CD4-positive, alpha-beta memory T cell (primary cell): ENCODE results near the gene ERAL1. TPM values are rescaled to one million over a fixed set of nuclear protein-coding genes. Genes with fewer than 3 reads are reported as not detected.

Experiments used
- CTCF ChIA-PET: fragments of 350-600 bp; sonication (Branson Sonifier 250); formaldehyde crosslinking; loops from one replicate; lab custom pipeline; 2021; ENCODE audit warnings: inconsistent platforms; ENCODE audit not compliant: partially characterized antibody; lab: Charles Lee
- POLR2A ChIA-PET: fragments of 350-600 bp; sonication (Branson Sonifier 250); formaldehyde crosslinking; loops from one replicate; lab custom pipeline; 2021; ENCODE audit not compliant: partially characterized antibody; lab: Charles Lee
- DNase-seq, 5 donors: peaks; one replicate each; pipeline versions ENCODE4 v3.0.0 to v3.0.0-alpha.2; 2020 to 2022; ENCODE audit warnings: mixed read lengths in 1 of 5
- H3K27ac ChIP-seq: one replicate; pipeline ENCODE4 v1.7.0; 2013; ENCODE audit warnings: low read depth, low read length
- H3K27me3 ChIP-seq: 2 replicates; pipeline ENCODE4 v1.7.0; 2013; ENCODE audit warnings: mild to moderate bottlenecking, low read length, moderate library complexity; ENCODE audit not compliant: insufficient read depth
- H3K36me3 ChIP-seq: 2 replicates; pipeline ENCODE4 v1.7.0; 2013; ENCODE audit warnings: mild to moderate bottlenecking, low read length, moderate library complexity; ENCODE audit not compliant: insufficient read depth
- H3K4me1 ChIP-seq: 2 replicates; pipeline ENCODE4 v1.7.0; 2013; ENCODE audit warnings: mild to moderate bottlenecking, low read length, moderate library complexity; ENCODE audit not compliant: insufficient read depth
- H3K4me3 ChIP-seq, 2 donors: one replicate each; pipeline ENCODE4 v1.7.0; 2013; ENCODE audit warnings: low read length in 2 of 2, mild to moderate bottlenecking in 1 of 2
- H3K9me3 ChIP-seq, 2 donors: one replicate each; pipeline ENCODE4 v1.7.0; 2013; ENCODE audit warnings: low read length in 2 of 2, control low read depth in 1 of 2; ENCODE audit not compliant: control insufficient read depth in 1 of 2
- H3K27ac Mint-ChIP-seq, 7 donors: one replicate each; pipeline ENCODE4 v1.8.0; 2020 to 2021; ENCODE audit warnings: mixed read lengths in 7 of 7, mild to moderate bottlenecking in 6 of 7, inconsistent platforms in 3 of 7, moderate library complexity in 3 of 7
- H3K27me3 Mint-ChIP-seq, 2 donors: one replicate each; pipeline ENCODE4 v1.8.0; 2020 to 2021; ENCODE audit warnings: mixed read lengths in 2 of 2
- H3K36me3 Mint-ChIP-seq, 2 donors: one replicate each; pipeline ENCODE4 v1.8.0; 2020 to 2021; ENCODE audit warnings: mixed read lengths in 2 of 2, inconsistent platforms in 1 of 2, mild to moderate bottlenecking in 1 of 2
- H3K4me1 Mint-ChIP-seq, 4 donors: one replicate each; pipeline ENCODE4 v1.8.0; 2020 to 2021; ENCODE audit warnings: mixed read lengths in 4 of 4, mild to moderate bottlenecking in 1 of 4
- H3K4me3 Mint-ChIP-seq, 8 donors: one replicate each; pipeline ENCODE4 v1.8.0; 2020 to 2021; ENCODE audit warnings: mixed read lengths in 8 of 8, mild to moderate bottlenecking in 7 of 8, moderate library complexity in 6 of 8, inconsistent platforms in 3 of 8
- H3K9me3 Mint-ChIP-seq, 8 donors: one replicate each; pipeline ENCODE4 v1.8.0; 2020 to 2021; ENCODE audit warnings: mixed read lengths in 8 of 8, mild to moderate bottlenecking in 5 of 8, inconsistent platforms in 3 of 8, moderate library complexity in 1 of 8
- intact Hi-C: fragments of 100-400 bp; cut with micrococcal nuclease; formaldehyde crosslinking; loops from one replicate; pipeline ENCODE4 v1.15.1; 2023
- polyA plus RNA-seq, 2 donors: library from polyadenylated mRNA; unstranded; fragments of 300-500 nt; fragmentation: Illumina TruSeq; gene quantifications; one replicate each; pipeline ENCODE4 v1.2.3, GENCODE V29; 2021
- total RNA-seq, 2 experiments: library from RNA; stranded (reverse); gene quantifications; one replicate each; pipeline ENCODE4 v1.2.3, GENCODE V29; 2021

ERAL1 gene
- total and polyA plus RNA-seq, 4 experiments from 2014 or later = 23.5 to 41.7 (median 32.7) TPM

DNA sequence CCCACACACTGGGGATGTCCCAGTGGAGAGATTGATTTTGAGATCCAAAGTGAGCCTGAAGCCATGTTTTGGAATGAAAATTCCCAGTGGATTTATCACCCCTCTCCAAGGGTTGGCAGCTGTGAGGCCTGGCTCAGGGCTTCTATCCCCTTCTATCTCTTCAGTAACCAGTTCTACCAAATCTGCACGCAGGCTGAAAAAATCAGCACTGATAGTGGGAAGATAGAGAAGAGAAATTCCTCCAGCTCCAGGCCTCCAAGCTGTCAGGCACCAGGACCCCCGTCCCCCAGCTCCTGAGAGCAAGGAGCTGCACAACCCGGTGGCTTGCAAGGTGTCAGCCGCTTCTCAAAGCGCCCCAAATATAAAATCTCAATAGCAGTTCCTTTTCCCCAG lies 41.7 kb downstream of the ERAL1 start:
- ChIA-PET CTCF (interaction anchor here (0.7 to 5.6 kb wide), 6 partner anchors 15 to 146 kb away, joined by 3 to 55 read pairs (median 3); partner anchors contain the start of gene FAM222B), POLR2A (interaction anchor here (0.7 to 9.9 kb wide), 11 partner anchors 12 to 185 kb away, joined by 3 to 193 read pairs (median 11); partner anchors contain the start of genes FAM222B, NEK8, PHF12 and PROCA1)

GRCh38 chr17:28896884-28897768 lies 42.3 kb downstream of the ERAL1 start, which contains the start of gene FLOT2:
TSS of gene FLOT2 (minus strand) at chr17:28897733. CDS start at chr17:28897574, 159 bp downstream.
- Histone ChIP-seq H3K27ac (peak within 1 kb of the TSS; percentile 88), H3K36me3 (no peaks in the 10 kb centered on the region), H3K4me1 (peaks cover 73% of the 10 kb centered on the region), H3K4me3 (peak within 1 kb of the TSS; percentile 86 to 90), H3K27me3 (no peaks in the 10 kb centered on the region), H3K9me3 (no peaks in the 10 kb centered on the region)
- ChIA-PET CTCF (interaction anchor here (0.8 to 5.6 kb wide), 13 partner anchors 12 to 220 kb away, joined by 3 to 55 read pairs (median 5); partner anchors contain the start of genes FAM222B and TLCD1), POLR2A (interaction anchor here (0.6 to 9.9 kb wide), 23 partner anchors 9 to 397 kb away, joined by 3 to 193 read pairs (median 8); partner anchors contain the start of genes FAM222B, NEK8, NUFIP2 and PHF12)
- Mint-ChIP-seq H3K36me3 (peaks cover 6 to 37% of the 10 kb centered on the region in 2 donors), H3K27me3 (no peaks in the 10 kb centered on the region), H3K27ac (peak within 1 kb of the TSS; percentile 95 to 100 (median 96)), H3K9me3 (no peaks in the 10 kb centered on the region), H3K4me1 (peaks cover 47 to 83% (median 65%) of the 10 kb centered on the region in 4 donors), H3K4me3 (peak within 1 kb of the TSS; percentile 91 to 98 (median 96))
- intact Hi-C loops = loop anchor here (1.0 to 2.0 kb wide), 2 partner anchors 20 to 29 kb away; no protein-coding TSS in a partner anchor
- DNase-seq = peak; percentile 65 to 81 (median 74)

More for the DNA sequence above, 41.7 kb downstream of the ERAL1 start:
- intact Hi-C loops = loop anchor here (2.0 kb wide), 1 partner anchor 20 kb away; no protein-coding TSS in a partner anchor
- Histone ChIP-seq H3K9me3 (no peaks in the 10 kb centered on the region), H3K36me3 (no peaks in the 10 kb centered on the region), H3K27me3 (no peaks in the 10 kb centered on the region), H3K4me3 (peak overlapping the region; percentile 74 to 86), H3K4me1 (peaks cover 73% of the 10 kb centered on the region), H3K27ac (peak overlapping the region; percentile 88)
- DNase-seq = no peak
- Mint-ChIP-seq H3K9me3 (no peaks in the 10 kb centered on the region), H3K4me1 (peaks cover 44 to 83% (median 64%) of the 10 kb centered on the region in 4 donors), H3K4me3 (peak overlapping the region; percentile 91 to 98 (median 96)), H3K36me3 (peaks cover 8 to 39% of the 10 kb centered on the region in 2 donors), H3K27me3 (no peaks in the 10 kb centered on the region), H3K27ac (peak overlapping the region; percentile 79 to 100 (median 96))

- Mint-ChIP-seq H3K27ac (peak overlapping the region; percentile 94 to 100 (median 96)), H3K27me3 (no peaks in the 10 kb centered on the region)
- CTCF ChIA-PET = interaction anchor here (0.8 to 5.6 kb wide), 13 partner anchors 12 to 219 kb away, joined by 3 to 55 read pairs (median 5); partner anchors contain the start of genes FAM222B and TLCD1
These were observed 43.1 kb downstream of the ERAL1 start for GRCh38 chr17:28897769-28898526.

DNA sequence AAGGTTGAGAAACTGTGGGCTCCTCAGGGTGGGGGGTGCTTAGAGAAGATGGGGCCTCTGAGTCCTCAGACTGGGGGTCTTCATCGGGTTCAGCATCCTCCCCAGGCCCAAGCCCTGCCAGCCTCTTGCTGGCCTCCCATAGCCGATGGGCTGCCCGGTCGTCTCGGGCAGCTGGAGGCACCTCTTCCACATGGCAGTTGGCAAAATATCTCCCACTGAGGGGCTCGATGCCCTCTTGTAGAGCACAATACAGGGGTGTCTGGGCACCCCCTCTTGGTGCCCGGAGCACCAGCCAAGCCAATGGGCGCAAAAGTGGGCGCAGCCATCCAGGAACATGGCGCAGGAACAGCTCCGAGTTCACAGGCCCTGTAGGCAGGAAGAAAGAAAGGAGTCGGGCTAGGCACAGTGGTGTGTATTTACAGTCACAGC lies 43.7 kb downstream of the ERAL1 start:
- CTCF ChIA-PET = interaction anchor here (1.1 to 5.6 kb wide), 10 partner anchors 12 to 172 kb away, joined by 3 to 55 read pairs (median 9); partner anchors contain the start of genes FAM222B and TLCD1
- POLR2A ChIA-PET = interaction anchor here (0.8 to 9.9 kb wide), 15 partner anchors 10 to 179 kb away, joined by 3 to 193 read pairs (median 11); partner anchors contain the start of genes ERAL1, FAM222B, NEK8 and PHF12
- Mint-ChIP-seq H3K9me3 (no peaks in the 10 kb centered on the region), H3K36me3 (peaks cover 6 to 31% of the 10 kb centered on the region in 2 donors), H3K4me1 (peaks cover 45 to 77% (median 64%) of the 10 kb centered on the region in 4 donors), H3K27me3 (no peaks in the 10 kb centered on the region), H3K27ac (peak overlapping the region; percentile 41 to 100 (median 95)), H3K4me3 (peak overlapping the region in 7 of 8 donors; percentile 29 to 98 (median 95))
- peak overlapping the region; percentile 86 to 90 for H3K4me3 ChIP-seq
- no peaks in the 10 kb centered on the region for H3K36me3 ChIP-seq
- intact Hi-C loops = no loop called here
- H3K27me3 ChIP-seq = no peaks in the 10 kb centered on the region
- no peaks in the 10 kb centered on the region for H3K9me3 ChIP-seq
- H3K4me1 ChIP-seq = peaks cover 65% of the 10 kb centered on the region
- no peak for DNase-seq
- peak overlapping the region; percentile 88 for H3K27ac ChIP-seq

More at GRCh38 chr17:28897769-28898526, 43.1 kb downstream of the ERAL1 start:
- DNase-seq = peak in 2 of 5 donors; percentile 12 to 53
- H3K36me3 Mint-ChIP-seq = peaks cover 6 to 37% of the 10 kb centered on the region in 2 donors
- POLR2A ChIA-PET = interaction anchor here (0.7 to 9.9 kb wide), 24 partner anchors 10 to 396 kb away, joined by 3 to 193 read pairs (median 8); partner anchors contain the start of genes ERAL1, FAM222B, NEK8 and NUFIP2
- peak overlapping the region; percentile 88 for H3K27ac ChIP-seq
- peaks cover 45 to 77% (median 65%) of the 10 kb centered on the region in 4 donors for H3K4me1 Mint-ChIP-seq
- H3K4me3 Mint-ChIP-seq = peak overlapping the region; percentile 90 to 98 (median 96)
- peaks cover 65% of the 10 kb centered on the region for H3K4me1 ChIP-seq
- H3K36me3 ChIP-seq = no peaks in the 10 kb centered on the region
- H3K9me3 Mint-ChIP-seq = no peaks in the 10 kb centered on the region
- peak overlapping the region; percentile 86 to 90 for H3K4me3 ChIP-seq
- intact Hi-C loops = loop anchor here (1.0 to 2.0 kb wide), 2 partner anchors 21 to 28 kb away; no protein-coding TSS in a partner anchor
- H3K9me3 ChIP-seq = no peaks in the 10 kb centered on the region
- no peaks in the 10 kb centered on the region for H3K27me3 ChIP-seq

GRCh38 chr17:28899212-28899815 lies 44.5 kb downstream of the ERAL1 start:
- no peaks in the 10 kb centered on the region for H3K9me3 Mint-ChIP-seq
- no peak for DNase-seq
- H3K4me1 Mint-ChIP-seq = peaks cover 42 to 75% (median 59%) of the 10 kb centered on the region in 4 donors
- Histone ChIP-seq H3K27me3 (no peaks in the 10 kb centered on the region), H3K9me3 (no peaks in the 10 kb centered on the region), H3K4me3 (no peak overlapping the region), H3K36me3 (no peaks in the 10 kb centered on the region), H3K4me1 (peaks cover 57% of the 10 kb centered on the region), H3K27ac (no peak overlapping the region)
- intact Hi-C loops = no loop called here
- no peaks in the 10 kb centered on the region for H3K27me3 Mint-ChIP-seq
- H3K36me3 Mint-ChIP-seq = peaks cover 6 to 28% of the 10 kb centered on the region in 2 donors
- H3K27ac Mint-ChIP-seq = peak overlapping the region; percentile 69 to 95 (median 80)
- H3K4me3 Mint-ChIP-seq = peak overlapping the region; percentile 26 to 95 (median 66)
- ChIA-PET POLR2A (interaction anchor here (1.2 to 9.9 kb wide), 7 partner anchors 10 to 180 kb away, joined by 3 to 193 read pairs (median 16); partner anchors contain the start of genes ERAL1, NEK8, PHF12 and RPL23A), CTCF (interaction anchor here (1.4 to 5.6 kb wide), 7 partner anchors 18 to 173 kb away, joined by 3 to 55 read pairs (median 11); partner anchors contain the start of genes FAM222B and TLCD1)
